Neural cell (in vitro differentiated cells): ENCODE data around the gene IPMK. TPM values are rescaled to one million over a fixed set of nuclear protein-coding genes. Genes with fewer than 3 reads are reported as not detected.

Experiments used
- H2AFZ ChIP-seq: fragments of 200-600, 300-800 bp; sonication (generic), shearing (Covaris generic); 2 replicates; pipeline ENCODE4 v1.6.0; 2014; ENCODE audit warnings: low read depth, mild to moderate bottlenecking, antibody characterized with exemption, low read length, moderate library complexity
- H3F3A ChIP-seq: fragments of 200-600 bp; shearing (Covaris generic); 2 replicates; pipeline ENCODE4 v1.6.1; 2016; ENCODE audit warnings: mild to moderate bottlenecking, moderate library complexity, mixed read lengths, antibody characterized with exemption, low read length; ENCODE audit not compliant: insufficient read depth, poor library complexity, severe bottlenecking
- H3K27ac ChIP-seq: fragments of 200-600, 300-800 bp; sonication (generic), shearing (Covaris generic); 2 replicates; pipeline ENCODE4 v1.5.1; 2014; ENCODE audit warnings: mild to moderate bottlenecking, low read length, moderate library complexity
- H3K27me3 ChIP-seq: fragments of 300-800, 200-600 bp; sonication (generic), shearing (Covaris generic); 2 replicates; pipeline ENCODE4 v1.6.0; 2014; ENCODE audit warnings: mild to moderate bottlenecking, low read depth, low read length, moderate library complexity; ENCODE audit not compliant: insufficient read depth
- H3K36me3 ChIP-seq: fragments of 300-800, 200-600 bp; sonication (generic), shearing (Covaris generic); 2 replicates; pipeline ENCODE4 v1.5.1; 2014; ENCODE audit warnings: mild to moderate bottlenecking, antibody characterized with exemption, low read length, moderate library complexity; ENCODE audit not compliant: insufficient read depth
- H3K4me2 ChIP-seq: fragments of 300-800, 200-600 bp; sonication (generic), shearing (Covaris generic); 2 replicates; pipeline ENCODE4 v1.6.0; 2014; ENCODE audit warnings: mild to moderate bottlenecking, low read length
- H3K4me3 ChIP-seq: fragments of 300-800, 200-600 bp; sonication (generic), shearing (Covaris generic); 2 replicates; pipeline ENCODE4 v1.5.1; 2014; ENCODE audit warnings: mild to moderate bottlenecking, low read length, moderate library complexity
- H3K79me2 ChIP-seq: fragments of 200-600 bp; shearing (Covaris generic); replicated peaks from 2 replicates; pipeline ENCODE4 v1.6.0; 2014; ENCODE audit warnings: mild to moderate bottlenecking, low read length, moderate library complexity; ENCODE audit not compliant: insufficient read depth
- H3K9ac ChIP-seq: fragments of 300-800, 200-600 bp; sonication (generic), shearing (Covaris generic); 2 replicates; pipeline ENCODE4 v1.6.1; 2016; ENCODE audit warnings: mild to moderate bottlenecking, low read length, mixed read lengths
- H3K9me2 ChIP-seq: fragments of 200-600 bp; shearing (Covaris generic); 2 replicates; pipeline ENCODE4 v1.6.1; 2016; ENCODE audit warnings: mild to moderate bottlenecking, low read length, mixed read lengths; ENCODE audit not compliant: insufficient read depth
- H3K9me3 ChIP-seq: fragments of 200-600, 300-800 bp; sonication (generic), shearing (Covaris generic); 2 replicates; pipeline ENCODE4 v1.6.1; 2016; ENCODE audit warnings: mild to moderate bottlenecking, mixed run types, low read length, moderate library complexity, mixed read lengths
- H4K20me1 ChIP-seq: fragments of 200-600 bp; shearing (Covaris generic); 2 replicates; pipeline ENCODE4 v1.6.1; 2016; ENCODE audit warnings: mild to moderate bottlenecking, mixed run types; ENCODE audit not compliant: insufficient read depth
- EP300 ChIP-seq: fragments of 450-650 bp; conservative IDR thresholded peaks from 2 replicates; pipeline ENCODE4 v1.6.1; 2014; ENCODE audit warnings: antibody characterized with exemption, mild to moderate bottlenecking, moderate library complexity; ENCODE audit not compliant: poor library complexity, severe bottlenecking
- EZH2 ChIP-seq: fragments of 200-600, 300-800 bp; shearing (Covaris generic), sonication (generic); IDR thresholded peaks from 2 replicates; pipeline ENCODE4 v1.6.1; 2014; ENCODE audit warnings: antibody characterized with exemption, low read length, borderline replicate concordance, mild to moderate bottlenecking; ENCODE audit not compliant: insufficient read depth, poor library complexity, severe bottlenecking
- MXI1 ChIP-seq: fragments of 450-650 bp; conservative IDR thresholded peaks from 2 replicates; pipeline ENCODE4 v1.6.1; 2014; ENCODE audit warnings: antibody characterized with exemption, mild to moderate bottlenecking; ENCODE audit not compliant: poor library complexity, severe bottlenecking
- POLR2AphosphoS5 ChIP-seq: IDR thresholded peaks from 2 replicates; pipeline ENCODE4 v1.6.1; 2012
- RAD21 ChIP-seq: fragments of 450-650 bp; conservative IDR thresholded peaks from 2 replicates; pipeline ENCODE4 v1.6.1; 2014; ENCODE audit warnings: antibody characterized with exemption, mild to moderate bottlenecking, moderate library complexity
- SMC3 ChIP-seq: fragments of 450-650 bp; conservative IDR thresholded peaks from 2 replicates; pipeline ENCODE4 v1.6.1; 2014; ENCODE audit warnings: antibody characterized with exemption, mild to moderate bottlenecking, moderate library complexity; ENCODE audit not compliant: poor library complexity
- TAF1 ChIP-seq: IDR thresholded peaks from 2 replicates; pipeline ENCODE4 v1.6.1; 2012; ENCODE audit warnings: low read depth
- polyA plus RNA-seq: library from polyadenylated mRNA; depleted of rRNA; stranded (reverse); fragments of >200 nt; gene quantifications from 2 replicates; pipeline ENCODE4 v1.2.3, GENCODE V29; 2014
- TF ChIP-seq, protein P1 (sequence below): IDR thresholded peaks from 2 replicates; pipeline ENCODE4 v1.6.1; 2012; ENCODE audit warnings: borderline replicate concordance
- TF ChIP-seq, protein P2 (sequence below): fragments of 450-650 bp; IDR thresholded peaks from 2 replicates; pipeline ENCODE4 v1.5.1; 2014; ENCODE audit warnings: antibody characterized with exemption, mild to moderate bottlenecking, moderate library complexity; ENCODE audit not compliant: poor library complexity, severe bottlenecking

IPMK gene
- polyA plus RNA-seq, 1 donor from 2014 or later, result 11.7 TPM

DNA sequence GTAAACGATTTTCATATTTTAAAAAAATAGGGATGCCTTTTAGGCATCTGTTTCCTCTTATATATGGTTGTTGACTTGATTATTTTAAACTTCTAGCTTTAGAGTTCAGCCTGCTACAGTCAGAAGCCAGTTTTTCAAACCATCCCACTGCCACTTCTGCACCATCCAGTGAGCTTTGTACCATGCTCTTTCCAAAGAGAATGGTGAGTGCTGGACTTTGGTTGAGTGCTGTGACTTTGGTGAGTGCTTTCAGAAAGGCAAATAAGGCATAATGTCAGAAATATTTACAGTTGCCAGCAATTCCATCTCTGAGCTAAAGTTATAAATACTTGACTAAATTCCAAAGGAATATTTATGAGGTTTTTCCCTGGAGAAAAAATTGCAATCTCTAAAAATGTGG lies 117.4 kb downstream of the IPMK start:
- Histone ChIP-seq H4K20me1 (no peaks in the 10 kb centered on the region), H3K9me3 (no peaks in the 10 kb centered on the region), H3K9ac (no peak overlapping the region), H3K9me2 (no peaks in the 10 kb centered on the region), H3K4me2 (no peak overlapping the region), H3K79me2 (no peaks in the 10 kb centered on the region), H2AFZ (no peak overlapping the region), H3F3A (no peaks in the 10 kb centered on the region), H3K36me3 (no peaks in the 10 kb centered on the region), H3K27ac (no peak overlapping the region), H3K27me3 (no peaks in the 10 kb centered on the region), H3K4me3 (no peak overlapping the region)
- no peak for TF ChIP-seq TAF1
- TF ChIP-seq MXI1, result no peak
- no peak for TF ChIP-seq RAD21
- TF ChIP-seq EP300, result no peak
- TF ChIP-seq POLR2AphosphoS5, result no peak
- TF ChIP-seq EZH2, result no peak
- no peak for TF ChIP-seq SMC3
- TF ChIP-seq, protein P1, sequence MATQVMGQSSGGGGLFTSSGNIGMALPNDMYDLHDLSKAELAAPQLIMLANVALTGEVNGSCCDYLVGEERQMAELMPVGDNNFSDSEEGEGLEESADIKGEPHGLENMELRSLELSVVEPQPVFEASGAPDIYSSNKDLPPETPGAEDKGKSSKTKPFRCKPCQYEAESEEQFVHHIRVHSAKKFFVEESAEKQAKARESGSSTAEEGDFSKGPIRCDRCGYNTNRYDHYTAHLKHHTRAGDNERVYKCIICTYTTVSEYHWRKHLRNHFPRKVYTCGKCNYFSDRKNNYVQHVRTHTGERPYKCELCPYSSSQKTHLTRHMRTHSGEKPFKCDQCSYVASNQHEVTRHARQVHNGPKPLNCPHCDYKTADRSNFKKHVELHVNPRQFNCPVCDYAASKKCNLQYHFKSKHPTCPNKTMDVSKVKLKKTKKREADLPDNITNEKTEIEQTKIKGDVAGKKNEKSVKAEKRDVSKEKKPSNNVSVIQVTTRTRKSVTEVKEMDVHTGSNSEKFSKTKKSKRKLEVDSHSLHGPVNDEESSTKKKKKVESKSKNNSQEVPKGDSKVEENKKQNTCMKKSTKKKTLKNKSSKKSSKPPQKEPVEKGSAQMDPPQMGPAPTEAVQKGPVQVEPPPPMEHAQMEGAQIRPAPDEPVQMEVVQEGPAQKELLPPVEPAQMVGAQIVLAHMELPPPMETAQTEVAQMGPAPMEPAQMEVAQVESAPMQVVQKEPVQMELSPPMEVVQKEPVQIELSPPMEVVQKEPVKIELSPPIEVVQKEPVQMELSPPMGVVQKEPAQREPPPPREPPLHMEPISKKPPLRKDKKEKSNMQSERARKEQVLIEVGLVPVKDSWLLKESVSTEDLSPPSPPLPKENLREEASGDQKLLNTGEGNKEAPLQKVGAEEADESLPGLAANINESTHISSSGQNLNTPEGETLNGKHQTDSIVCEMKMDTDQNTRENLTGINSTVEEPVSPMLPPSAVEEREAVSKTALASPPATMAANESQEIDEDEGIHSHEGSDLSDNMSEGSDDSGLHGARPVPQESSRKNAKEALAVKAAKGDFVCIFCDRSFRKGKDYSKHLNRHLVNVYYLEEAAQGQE, result no peak
- TF ChIP-seq, protein P2, sequence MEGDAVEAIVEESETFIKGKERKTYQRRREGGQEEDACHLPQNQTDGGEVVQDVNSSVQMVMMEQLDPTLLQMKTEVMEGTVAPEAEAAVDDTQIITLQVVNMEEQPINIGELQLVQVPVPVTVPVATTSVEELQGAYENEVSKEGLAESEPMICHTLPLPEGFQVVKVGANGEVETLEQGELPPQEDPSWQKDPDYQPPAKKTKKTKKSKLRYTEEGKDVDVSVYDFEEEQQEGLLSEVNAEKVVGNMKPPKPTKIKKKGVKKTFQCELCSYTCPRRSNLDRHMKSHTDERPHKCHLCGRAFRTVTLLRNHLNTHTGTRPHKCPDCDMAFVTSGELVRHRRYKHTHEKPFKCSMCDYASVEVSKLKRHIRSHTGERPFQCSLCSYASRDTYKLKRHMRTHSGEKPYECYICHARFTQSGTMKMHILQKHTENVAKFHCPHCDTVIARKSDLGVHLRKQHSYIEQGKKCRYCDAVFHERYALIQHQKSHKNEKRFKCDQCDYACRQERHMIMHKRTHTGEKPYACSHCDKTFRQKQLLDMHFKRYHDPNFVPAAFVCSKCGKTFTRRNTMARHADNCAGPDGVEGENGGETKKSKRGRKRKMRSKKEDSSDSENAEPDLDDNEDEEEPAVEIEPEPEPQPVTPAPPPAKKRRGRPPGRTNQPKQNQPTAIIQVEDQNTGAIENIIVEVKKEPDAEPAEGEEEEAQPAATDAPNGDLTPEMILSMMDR, result no peak

DNA sequence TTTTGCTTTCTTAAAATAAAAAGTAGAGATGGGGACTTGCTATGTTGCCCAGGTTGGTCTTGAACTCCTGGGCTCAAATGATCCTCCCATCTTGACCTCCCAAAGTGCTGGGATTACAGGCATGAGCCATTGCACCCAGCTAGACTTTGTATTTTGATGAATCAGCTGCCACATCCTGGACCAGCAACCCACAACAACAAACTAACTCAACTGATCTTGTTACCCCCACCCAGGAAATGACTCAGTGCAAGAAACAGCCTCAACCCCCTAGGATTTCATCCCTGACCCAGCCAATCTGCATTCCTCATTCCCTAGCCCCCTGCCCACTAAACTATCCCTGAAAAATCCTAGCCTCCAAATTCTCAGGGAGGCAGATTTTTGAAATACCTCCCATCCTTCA lies 123.8 kb downstream of the IPMK start:
- Histone ChIP-seq H2AFZ (no peak overlapping the region), H3K4me3 (no peak overlapping the region), H3K4me2 (no peak overlapping the region), H3K9me3 (no peaks in the 10 kb centered on the region), H3K36me3 (no peaks in the 10 kb centered on the region), H3K9me2 (no peaks in the 10 kb centered on the region), H3K27me3 (no peaks in the 10 kb centered on the region), H4K20me1 (no peaks in the 10 kb centered on the region), H3K9ac (no peak overlapping the region), H3F3A (no peaks in the 10 kb centered on the region), H3K79me2 (no peaks in the 10 kb centered on the region), H3K27ac (no peak overlapping the region)
- TF ChIP-seq MXI1 (no peak), TAF1 (no peak), POLR2AphosphoS5 (no peak), SMC3 (no peak), EZH2 (no peak), EP300 (no peak), RAD21 (no peak)
- TF ChIP-seq, protein P1, result no peak
- TF ChIP-seq, protein P2, result no peak
